HUES48 (cell line): Measurements from ENCODE around the gene HOXB6.

Experiments
- H3K27ac ChIP-seq: one replicate; pipeline ENCODE4 v1.7.0; 2013; ENCODE audit warnings: low read depth, low read length, inconsistent platforms
- H3K27me3 ChIP-seq: 2 replicates; pipeline ENCODE4 v1.6.1; 2013; ENCODE audit warnings: mild to moderate bottlenecking, low read length; ENCODE audit not compliant: control insufficient read depth, insufficient read depth
- H3K36me3 ChIP-seq: 2 replicates; pipeline ENCODE4 v1.6.1; 2013; ENCODE audit warnings: low read length; ENCODE audit not compliant: control insufficient read depth, insufficient read depth
- H3K4me1 ChIP-seq: 2 replicates; pipeline ENCODE4 v1.6.1; 2013; ENCODE audit warnings: mild to moderate bottlenecking, low read length; ENCODE audit not compliant: control insufficient read depth, insufficient read depth
- H3K4me3 ChIP-seq: 2 replicates; pipeline ENCODE4 v1.5.1; 2013; ENCODE audit warnings: mild to moderate bottlenecking, low read depth, low read length
- H3K9ac ChIP-seq: 2 replicates; pipeline ENCODE4 v1.6.1; 2013; ENCODE audit warnings: mild to moderate bottlenecking, low read depth, low read length, moderate library complexity
- H3K9me3 ChIP-seq: 2 replicates; pipeline ENCODE4 v1.6.1; 2013; ENCODE audit warnings: low read length; ENCODE audit not compliant: control insufficient read depth, insufficient read depth

Gene HOXB6

DNA sequence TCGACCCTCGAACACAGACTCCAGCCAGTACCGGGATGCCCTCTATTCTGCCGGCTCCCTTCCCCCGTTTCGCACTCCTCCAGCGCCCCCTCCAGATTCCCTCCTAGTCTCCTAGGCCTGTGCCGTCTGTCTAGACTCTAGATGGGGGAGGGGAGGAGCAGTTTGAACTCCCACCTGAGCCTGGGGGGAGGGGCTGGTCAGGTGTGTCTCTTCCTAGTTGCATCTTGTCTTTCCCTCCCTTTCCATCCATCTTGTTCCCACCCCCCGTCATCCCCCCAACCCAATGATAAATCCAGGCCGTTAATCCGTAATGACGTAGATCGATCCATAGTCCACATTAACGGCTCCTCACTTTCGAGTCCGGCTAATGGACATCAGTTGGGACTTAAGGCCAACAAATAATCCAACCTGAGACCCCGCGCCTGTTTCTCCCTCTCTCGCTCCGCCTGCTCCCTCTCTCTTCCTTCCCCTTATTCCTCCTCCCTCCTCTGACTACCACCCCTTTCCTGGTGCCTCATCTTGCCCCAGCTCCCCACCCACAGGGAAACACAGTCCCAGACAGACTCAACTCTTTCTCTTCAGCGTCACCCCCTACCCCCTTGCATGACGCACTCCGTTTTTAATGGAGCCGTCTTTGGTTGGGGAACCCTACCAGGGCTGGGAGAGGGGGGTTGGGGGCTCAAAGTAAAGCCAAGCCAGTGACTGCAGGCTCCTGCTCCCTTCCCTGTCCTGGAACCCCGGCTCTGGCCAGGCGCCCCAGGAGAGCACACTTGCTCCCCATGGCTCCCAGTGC is 7.9 kb downstream of the HOXB6 start:
- Histone ChIP-seq H3K36me3 (no peaks in the 10 kb centered on the region), H3K4me1 (peaks cover 9% of the 10 kb centered on the region), H3K27ac (no peak overlapping the region), H3K9ac (no peak overlapping the region), H3K4me3 (no peak overlapping the region), H3K27me3 (peaks cover 100% of the 10 kb centered on the region), H3K9me3 (no peaks in the 10 kb centered on the region)

DNA sequence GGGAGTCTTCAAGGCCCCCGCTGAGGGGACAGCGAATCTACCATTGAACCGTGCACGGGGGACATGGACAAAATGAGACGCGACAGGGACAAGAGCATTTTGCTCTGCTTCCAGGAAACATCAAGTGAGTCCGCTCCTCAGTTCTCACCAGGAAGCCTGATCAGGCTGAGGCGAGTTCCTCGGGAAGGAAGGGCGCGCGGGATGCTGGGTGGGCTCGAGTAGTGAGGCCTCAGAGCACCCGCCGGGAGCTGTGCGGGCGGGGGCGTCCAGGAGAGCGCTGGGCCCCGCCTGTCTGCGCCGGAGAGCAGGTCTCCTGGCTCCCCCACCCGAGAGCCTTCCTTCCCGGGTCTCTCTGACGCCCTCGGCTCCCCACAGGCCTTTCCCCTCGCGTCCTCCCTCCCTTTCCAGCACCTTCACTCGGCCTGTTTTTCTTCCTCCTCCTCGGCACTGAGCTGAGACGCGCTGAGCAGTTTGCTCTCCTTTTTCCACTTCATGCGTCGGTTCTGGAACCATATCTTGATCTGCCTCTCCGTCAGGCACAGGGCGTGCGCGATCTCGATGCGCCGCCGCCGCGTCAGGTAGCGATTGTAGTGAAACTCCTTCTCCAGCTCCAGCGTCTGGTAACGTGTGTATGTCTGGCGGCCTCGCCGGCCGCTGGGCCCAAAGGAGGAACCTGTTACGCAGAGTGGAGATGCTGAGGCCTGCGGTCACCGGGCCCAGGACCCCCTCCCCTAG is 8.6 kb downstream of the HOXB6 start:
- H3K36me3 ChIP-seq, result no peaks in the 10 kb centered on the region
- no peak overlapping the region for H3K4me3 ChIP-seq
- H3K27me3 ChIP-seq, result peaks cover 100% of the 10 kb centered on the region
- H3K9ac ChIP-seq, result no peak overlapping the region
- H3K9me3 ChIP-seq, result no peaks in the 10 kb centered on the region
- no peak overlapping the region for H3K27ac ChIP-seq
- H3K4me1 ChIP-seq, result peaks cover 9% of the 10 kb centered on the region

DNA sequence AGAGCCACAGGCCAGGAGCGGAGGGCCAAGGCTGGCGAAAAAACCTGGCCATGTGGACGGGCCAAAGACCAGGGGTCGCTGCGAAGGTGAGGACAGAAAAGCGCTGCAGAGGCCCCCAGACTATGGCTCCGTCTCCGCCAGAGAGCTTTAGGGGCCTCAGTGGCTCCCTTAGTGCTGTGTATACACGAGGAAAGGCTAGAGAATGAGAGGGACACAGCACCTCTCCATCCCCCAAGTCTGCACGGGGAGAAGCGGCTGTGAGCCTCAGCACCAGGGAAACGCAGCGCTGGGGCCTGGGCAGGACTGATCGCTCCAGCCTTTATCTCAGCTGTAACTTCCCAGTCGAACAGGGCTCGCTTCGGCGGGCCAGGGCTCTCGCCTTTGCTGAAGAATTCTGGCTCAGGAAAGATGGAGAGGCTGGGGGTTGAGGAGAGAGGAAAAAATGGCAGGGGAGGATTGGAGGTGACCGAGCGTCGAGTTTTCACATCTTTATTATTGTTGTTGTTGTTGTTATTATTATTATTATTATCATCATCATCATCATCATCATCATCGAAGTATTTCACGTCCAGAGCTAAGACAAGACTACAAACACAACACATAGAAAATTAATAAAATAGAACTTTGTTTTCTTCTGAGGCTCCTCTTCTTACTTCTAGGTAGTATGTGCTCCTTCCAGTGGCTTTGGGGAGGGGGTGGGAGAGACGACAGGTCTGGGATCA is 9.3 kb downstream of the HOXB6 start:
- no peak overlapping the region for H3K4me3 ChIP-seq
- H3K4me1 ChIP-seq, result peaks cover 9% of the 10 kb centered on the region
- no peaks in the 10 kb centered on the region for H3K36me3 ChIP-seq
- no peak overlapping the region for H3K9ac ChIP-seq
- no peaks in the 10 kb centered on the region for H3K9me3 ChIP-seq
- no peak overlapping the region for H3K27ac ChIP-seq
- peaks cover 100% of the 10 kb centered on the region for H3K27me3 ChIP-seq

DNA sequence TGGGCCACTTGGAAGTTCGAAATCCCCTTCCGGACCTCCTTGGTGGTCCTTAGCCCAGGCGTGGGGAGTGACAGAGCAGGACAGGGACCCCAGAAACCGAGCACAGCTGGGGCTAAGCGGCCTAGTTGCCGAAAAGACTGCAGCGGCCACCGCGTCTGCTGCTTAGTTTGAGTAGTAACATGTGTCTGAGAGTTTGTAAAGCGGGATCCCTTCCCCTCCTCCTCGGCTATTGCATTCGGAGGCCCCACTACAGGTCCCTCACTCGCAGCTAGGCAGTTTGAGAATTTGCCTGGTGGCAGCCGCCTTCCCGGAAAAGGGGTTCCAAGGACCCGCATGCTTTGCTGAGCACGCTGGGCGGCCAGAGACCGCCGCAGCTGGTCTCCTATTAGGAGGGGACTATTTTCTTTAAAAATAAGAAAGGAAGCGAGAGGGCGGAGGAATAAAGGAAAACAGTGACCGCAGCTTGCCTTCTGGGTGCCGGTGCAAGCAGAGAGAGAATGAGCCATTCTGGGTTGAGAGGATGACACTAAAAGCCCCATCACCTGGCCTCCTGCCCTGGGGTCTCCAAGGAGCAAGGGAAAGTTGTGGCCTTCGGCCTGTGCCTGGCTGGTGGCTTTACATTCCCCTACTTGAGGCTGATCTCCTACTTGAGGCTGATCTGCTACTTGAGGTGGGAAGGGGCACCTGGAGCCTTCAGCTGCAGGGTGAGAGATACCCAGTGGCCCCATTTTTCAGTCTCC is 10.1 kb downstream of the HOXB6 start:
- peaks cover 100% of the 10 kb centered on the region for H3K27me3 ChIP-seq
- no peaks in the 10 kb centered on the region for H3K9me3 ChIP-seq
- H3K9ac ChIP-seq, result no peak overlapping the region
- no peak overlapping the region for H3K4me3 ChIP-seq
- peaks cover 9% of the 10 kb centered on the region for H3K4me1 ChIP-seq
- H3K27ac ChIP-seq, result no peak overlapping the region
- no peaks in the 10 kb centered on the region for H3K36me3 ChIP-seq

DNA sequence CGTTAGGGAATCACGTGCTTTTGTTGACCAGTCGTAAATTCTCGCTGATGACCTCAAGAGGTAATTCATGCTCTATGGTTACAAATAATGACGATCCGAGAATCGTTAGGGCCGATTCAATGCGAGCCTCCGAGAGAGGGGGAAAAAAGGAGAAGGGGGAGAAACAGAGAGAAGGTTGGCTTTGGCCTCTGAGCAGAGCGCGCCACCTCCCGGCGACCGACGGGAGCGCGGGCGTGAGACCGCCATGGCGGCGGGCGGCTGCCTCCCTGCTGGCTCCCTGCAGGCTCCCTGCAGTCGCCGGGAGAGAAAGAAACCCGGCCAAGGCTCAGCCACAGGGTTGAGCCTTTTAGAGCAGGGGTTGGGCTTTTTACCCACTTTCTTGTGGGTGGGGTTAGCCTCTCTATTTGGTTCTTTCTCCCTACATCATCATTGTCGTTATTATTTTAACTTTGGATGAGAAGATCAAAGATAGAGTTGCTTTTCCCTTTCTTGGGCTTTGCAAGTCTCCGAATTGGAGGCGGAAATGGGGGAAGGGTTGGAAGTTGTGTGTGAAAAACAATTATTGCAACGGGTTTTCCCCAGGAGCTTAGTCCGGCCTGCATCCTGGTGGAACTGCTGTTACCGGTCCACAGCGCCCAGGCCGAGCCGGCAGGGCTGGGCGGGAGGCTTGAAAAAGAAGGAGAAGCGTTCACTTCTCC is 10.8 kb downstream of the HOXB6 start:
- no peak overlapping the region for H3K4me3 ChIP-seq
- no peak overlapping the region for H3K9ac ChIP-seq
- no peak overlapping the region for H3K27ac ChIP-seq
- H3K9me3 ChIP-seq, result no peaks in the 10 kb centered on the region
- H3K4me1 ChIP-seq, result peaks cover 9% of the 10 kb centered on the region
- no peaks in the 10 kb centered on the region for H3K36me3 ChIP-seq
- H3K27me3 ChIP-seq, result peaks cover 100% of the 10 kb centered on the region

DNA sequence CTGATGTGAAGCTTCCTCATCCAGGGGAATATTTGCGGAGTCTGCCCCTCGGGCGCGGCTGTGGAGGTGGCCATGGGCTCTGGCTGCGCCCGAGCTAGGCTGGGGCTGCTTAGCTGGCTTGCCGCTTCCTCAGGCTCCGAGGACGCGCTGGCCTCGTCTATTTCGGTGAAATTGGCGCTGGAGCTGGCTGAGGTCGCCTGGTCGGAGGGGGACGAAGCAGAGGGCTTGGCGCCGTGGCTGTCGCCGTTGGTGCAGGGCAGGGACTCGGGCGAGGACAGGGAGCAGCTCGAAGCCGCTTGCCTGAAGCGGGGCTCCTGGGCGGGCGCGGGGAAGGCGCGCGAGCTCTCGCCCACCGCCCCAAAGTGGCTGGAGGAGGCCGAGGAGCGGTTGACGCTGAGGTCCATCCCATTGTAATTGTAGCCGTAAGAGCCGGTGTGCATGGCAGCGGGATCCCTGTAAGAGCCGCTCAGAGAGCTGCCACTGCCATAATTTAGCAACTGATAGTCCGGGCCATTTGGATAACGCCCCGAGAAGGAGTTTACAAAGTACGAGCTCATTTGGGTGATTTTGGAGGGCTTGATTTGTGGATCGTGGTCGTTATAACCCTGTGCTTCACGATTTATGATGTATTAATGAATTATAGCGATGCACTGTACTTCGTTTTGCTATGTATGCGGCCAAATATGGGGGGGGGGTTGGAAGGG is 11.5 kb downstream of the HOXB6 start, which contains the start of gene HOXB5:
HOXB5 (minus strand) TSS at position 654 of the 704 bp plus-strand sequence; CDS start at position 557, 97 bp downstream.
- peaks cover 9% of the 10 kb centered on the region for H3K4me1 ChIP-seq
- peaks cover 100% of the 10 kb centered on the region for H3K27me3 ChIP-seq
- no peaks in the 10 kb centered on the region for H3K9me3 ChIP-seq
- no peak within 1 kb of the TSS for H3K9ac ChIP-seq
- H3K27ac ChIP-seq, result no peak within 1 kb of the TSS
- no peak within 1 kb of the TSS for H3K4me3 ChIP-seq
- H3K36me3 ChIP-seq, result no peaks in the 10 kb centered on the region

DNA sequence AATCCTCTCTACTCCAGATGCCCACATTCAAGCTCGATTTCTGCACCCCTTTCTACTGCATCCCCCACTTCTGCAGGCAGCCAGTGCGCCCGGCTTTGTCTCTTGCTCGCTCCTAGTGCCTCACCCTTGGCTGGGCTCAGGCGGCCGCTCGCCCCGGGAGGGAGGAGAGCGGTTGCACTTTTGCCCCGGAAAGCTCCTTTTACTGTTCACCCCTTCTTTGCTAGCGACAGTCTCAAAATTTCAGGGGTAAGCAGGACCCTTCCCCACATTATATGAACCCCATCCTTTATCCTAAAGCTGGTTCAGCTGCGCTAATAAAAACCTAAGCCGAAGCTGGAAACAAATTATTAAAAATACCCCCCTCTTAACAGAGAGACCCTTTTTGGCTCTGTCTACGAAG is 12.2 kb downstream of the HOXB6 start:
- no peak overlapping the region for H3K27ac ChIP-seq
- H3K4me3 ChIP-seq, result no peak overlapping the region
- no peaks in the 10 kb centered on the region for H3K9me3 ChIP-seq
- no peaks in the 10 kb centered on the region for H3K36me3 ChIP-seq
- no peak overlapping the region for H3K9ac ChIP-seq
- H3K4me1 ChIP-seq, result peaks cover 9% of the 10 kb centered on the region
- H3K27me3 ChIP-seq, result peaks cover 100% of the 10 kb centered on the region

DNA sequence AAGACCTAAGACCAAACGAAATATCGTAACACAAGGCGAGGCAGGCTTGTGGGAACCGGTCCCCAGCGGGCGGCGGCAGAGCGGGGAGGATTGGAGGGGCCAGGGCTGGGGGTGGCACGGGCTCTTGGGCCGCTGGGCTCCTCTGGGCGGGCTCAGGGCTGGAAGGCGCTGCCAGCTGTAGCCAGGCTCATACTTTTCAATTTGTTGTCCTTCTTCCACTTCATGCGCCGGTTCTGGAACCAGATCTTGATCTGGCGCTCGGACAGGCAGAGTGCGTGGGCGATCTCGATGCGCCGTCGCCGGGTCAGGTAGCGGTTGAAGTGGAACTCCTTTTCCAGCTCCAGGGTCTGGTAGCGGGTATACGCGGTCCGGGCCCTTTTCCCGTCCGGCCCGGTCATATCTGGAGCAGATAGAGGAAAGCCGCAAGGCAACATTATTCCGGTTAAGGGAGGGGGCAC is 12.7 kb downstream of the HOXB6 start:
- H3K36me3 ChIP-seq, result no peaks in the 10 kb centered on the region
- peaks cover 100% of the 10 kb centered on the region for H3K27me3 ChIP-seq
- no peaks in the 10 kb centered on the region for H3K9me3 ChIP-seq
- H3K4me3 ChIP-seq, result no peak overlapping the region
- H3K4me1 ChIP-seq, result peaks cover 9% of the 10 kb centered on the region
- H3K9ac ChIP-seq, result no peak overlapping the region
- no peak overlapping the region for H3K27ac ChIP-seq

DNA sequence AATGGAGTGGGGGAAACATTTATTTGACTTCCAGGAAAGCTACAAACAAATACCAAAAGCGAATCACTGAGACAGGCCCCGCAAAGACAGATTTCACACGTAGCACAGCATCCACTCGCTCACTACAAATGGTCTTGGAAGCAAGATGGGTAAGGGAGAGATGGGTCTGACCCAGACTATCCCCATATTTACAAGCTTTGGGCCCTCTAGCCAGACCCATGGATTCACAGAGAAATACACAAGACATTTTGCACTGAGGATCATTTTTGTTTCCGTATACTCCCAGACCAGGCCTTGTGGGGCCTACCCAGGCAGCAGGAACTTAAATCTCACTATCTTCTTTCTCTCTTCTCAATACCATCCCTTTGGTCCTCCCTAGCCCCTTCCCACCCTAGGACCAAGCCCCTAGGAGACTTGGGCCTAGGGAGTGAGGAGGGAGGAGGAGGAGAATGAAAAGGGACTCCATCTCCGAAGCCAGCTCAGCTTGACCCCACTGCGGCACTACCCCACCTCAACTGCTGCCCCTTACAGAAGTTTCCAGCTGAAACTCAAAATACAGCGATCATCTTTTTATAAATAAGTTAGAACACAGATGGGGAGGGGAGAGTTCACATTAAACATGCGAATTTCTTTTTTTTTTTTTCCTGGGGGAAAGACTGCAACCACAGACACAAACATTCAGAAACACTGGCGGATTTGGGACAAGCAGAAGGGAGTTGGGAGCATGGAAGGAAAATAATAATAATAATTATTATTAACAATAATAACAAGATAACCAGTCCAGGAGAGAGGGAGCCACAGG is 13.3 kb downstream of the HOXB6 start:
- H3K9ac ChIP-seq, result no peak overlapping the region
- no peaks in the 10 kb centered on the region for H3K9me3 ChIP-seq
- H3K27ac ChIP-seq, result no peak overlapping the region
- H3K4me1 ChIP-seq, result peaks cover 9% of the 10 kb centered on the region
- no peaks in the 10 kb centered on the region for H3K36me3 ChIP-seq
- no peak overlapping the region for H3K4me3 ChIP-seq
- H3K27me3 ChIP-seq, result peaks cover 100% of the 10 kb centered on the region
